ENCODE results near the gene TRIM33. TPM values are rescaled to one million over a fixed set of nuclear protein-coding genes. Genes with fewer than 3 reads are reported as not detected.

Gene TRIM33
- total and polyA plus RNA-seq, 2 of the 8 experiments (the other 6 are each of a cell fraction or from before 2014, with no cell fraction given), result 17.1 to 52.3 TPM

GRCh38 chr1:114535401-114535800 lies 24.4 kb upstream of the TRIM33 start:
- Histone ChIP-seq H3K56ac (replicated peaks; ENCODE audit: insufficient read length, low read depth, low read length) (no peak overlapping the region), H4K8ac (ENCODE audit: extremely low read depth, insufficient read depth, low read length) (no peak overlapping the region), H2BK120ac (replicated peaks; ENCODE audit: low read depth, low read length) (no peak overlapping the region), H4K20me1 (replicated peaks in 1 of 2; ENCODE audit: control insufficient read depth in 1 of 2, insufficient read depth in 2 of 2, low read length in 2 of 2) (no peaks in the 10 kb centered on the region), H3K27ac (ENCODE audit: low read depth, low read length) (no peak overlapping the region), H3K4me3 (ENCODE audit: extremely low read depth in 1 of 4, insufficient read depth in 2 of 4, low read depth in 3 of 4, low read length in 4 of 4) (no peak overlapping the region), H2AK5ac (ENCODE audit: low read depth, low read length) (no peak overlapping the region), H4K5ac (ENCODE audit: insufficient read length, low read depth, low read length) (no peak overlapping the region), H2BK15ac (ENCODE audit: low read length) (no peak overlapping the region), H3K14ac (ENCODE audit: insufficient read length) (no peak overlapping the region), H3K36me3 (ENCODE audit: control insufficient read depth in 2 of 4, insufficient read depth in 4 of 4, low read length in 3 of 4) (no peaks in the 10 kb centered on the region), H3K4me1 (replicated peaks in 1 of 4; ENCODE audit: control insufficient read depth in 3 of 4, insufficient read depth in 4 of 4, low read length in 3 of 4) (no peaks in the 10 kb centered on the region), H3K9ac (replicated peaks in 1 of 4; ENCODE audit: extremely low read depth in 1 of 4, low read depth in 3 of 4, low read length in 3 of 4) (no peak overlapping the region), H2AFZ (ENCODE audit: low read length) (no peak overlapping the region), H3K4me2 (ENCODE audit: insufficient read depth in 1 of 2, low read depth in 2 of 2, low read length in 2 of 2) (no peak overlapping the region), H2BK12ac (ENCODE audit: low read depth, low read length) (no peak overlapping the region), H3K79me1 (ENCODE audit: low read depth, low read length) (no peaks in the 10 kb centered on the region), H2BK5ac (ENCODE audit: low read depth, low read length) (no peak overlapping the region), H2BK20ac (ENCODE audit: low read length) (no peak overlapping the region), H3K23me2 (ENCODE audit: low read depth, low read length) (no peaks in the 10 kb centered on the region), H3K18ac (ENCODE audit: extremely low read depth, low read length) (no peak overlapping the region), H3K23ac (ENCODE audit: insufficient read length) (no peak overlapping the region), H3K4ac (replicated peaks; ENCODE audit: insufficient read length, low read depth, low read length) (no peak overlapping the region), H3K9me3 (ENCODE audit: insufficient read depth in 2 of 2, low read depth in 1 of 2, low read length in 1 of 2) (no peaks in the 10 kb centered on the region), H3K79me2 (ENCODE audit: control insufficient read depth in 1 of 2, insufficient read depth in 2 of 2, low read length in 2 of 2) (no peaks in the 10 kb centered on the region), H3K27me3 (replicated peaks in 1 of 4; ENCODE audit: control insufficient read depth in 3 of 4, extremely low read depth in 1 of 4, insufficient read depth in 3 of 4, low read length in 3 of 4) (no peaks in the 10 kb centered on the region), H4K91ac (replicated peaks; ENCODE audit: insufficient read length, low read length) (no peak overlapping the region)
- DNase-seq (ENCODE audit: low read depth in 1 of 2, low spot score in 2 of 2), result no peak
- no peak for FAIRE-seq
- CTCF ChIA-PET (ENCODE audit: partially characterized antibody), result interaction anchor here (0.9 to 1.0 kb wide), 2 partner anchors 23 to 187 kb away, joined by 3 read pairs; no protein-coding TSS in a partner anchor
- POLR2A ChIA-PET (ENCODE audit: partially characterized antibody), result no interaction called here
- TF ChIP-seq KDM4A (IDR thresholded peaks at IDR 0.05; ENCODE audit: low read depth, low read length, severe bottlenecking), result no peak
- TF ChIP-seq ATF3 (IDR thresholded peaks at IDR 0.05; ENCODE audit: insufficient read depth, low read depth, low read length), result no peak
- TF ChIP-seq, protein P1, sequence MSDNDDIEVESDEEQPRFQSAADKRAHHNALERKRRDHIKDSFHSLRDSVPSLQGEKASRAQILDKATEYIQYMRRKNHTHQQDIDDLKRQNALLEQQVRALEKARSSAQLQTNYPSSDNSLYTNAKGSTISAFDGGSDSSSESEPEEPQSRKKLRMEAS (IDR thresholded peaks at IDR 0.05), result no peak
- no peak for TF ChIP-seq CBX5 (IDR thresholded peaks at IDR 0.05; ENCODE audit: low read depth, low read length)
- no peak for TF ChIP-seq CHD2 (IDR thresholded peaks at IDR 0.05; ENCODE audit: low read length)
- TF ChIP-seq TEAD4 (IDR thresholded peaks at IDR 0.05; ENCODE audit: low read depth, low read length), result no peak
- WGBS, 2 experiments (ENCODE audit: extremely low coverage in 1 of 2, insufficient coverage in 1 of 2, insufficient read length in 1 of 2, insufficient replicate concordance in 2 of 2, low coverage in 1 of 2, low lambda C conversion rate in 2 of 2, missing lambda C conversion rate in 1 of 2), result 85% methylated on average over 1 of the region's 1 CpG; no CpG with 5 or more reads in 1 of the 2 experiments
